ENCODE results near the gene KCTD7.
"Not testable (repeated sequence)": the region's sequence is repeated elsewhere in the genome, so short reads cannot be mapped to it uniquely, and the experiment has no call there.

KCTD7 gene

GRCh38 chr7:66682350-66683093 lies 53.8 kb downstream of the KCTD7 start:
- DNase-seq: no peak

- DNase-seq: not testable (repeated sequence)
These were observed 54.6 kb downstream of the KCTD7 start for GRCh38 chr7:66683094-66683769.

GRCh38 chr7:66683770-66684123 lies 55.1 kb downstream of the KCTD7 start:
- no peak for DNase-seq

GRCh38 chr7:66685663-66686062 lies 57.0 kb downstream of the KCTD7 start:
- not testable (repeated sequence) for DNase-seq

GRCh38 chr7:66687186-66687585 lies 58.5 kb downstream of the KCTD7 start:
- DNase-seq: no peak

GRCh38 chr7:66687672-66688071 lies 59.0 kb downstream of the KCTD7 start:
- not testable (repeated sequence) for DNase-seq

GRCh38 chr7:66689081-66689480 lies 60.4 kb downstream of the KCTD7 start:
- DNase-seq: no peak

GRCh38 chr7:66693331-66693730 lies 64.7 kb downstream of the KCTD7 start:
- no peak for DNase-seq
